Raji (cell line): ENCODE data around the gene SRP54.

Experiments
- POLR2A ChIP-seq: IDR thresholded peaks from 2 replicates; pipeline ENCODE4 v1.6.1; 2011; ENCODE audit warnings: low read depth, low read length, control low read depth; ENCODE audit not compliant: insufficient read depth

Gene SRP54

DNA sequence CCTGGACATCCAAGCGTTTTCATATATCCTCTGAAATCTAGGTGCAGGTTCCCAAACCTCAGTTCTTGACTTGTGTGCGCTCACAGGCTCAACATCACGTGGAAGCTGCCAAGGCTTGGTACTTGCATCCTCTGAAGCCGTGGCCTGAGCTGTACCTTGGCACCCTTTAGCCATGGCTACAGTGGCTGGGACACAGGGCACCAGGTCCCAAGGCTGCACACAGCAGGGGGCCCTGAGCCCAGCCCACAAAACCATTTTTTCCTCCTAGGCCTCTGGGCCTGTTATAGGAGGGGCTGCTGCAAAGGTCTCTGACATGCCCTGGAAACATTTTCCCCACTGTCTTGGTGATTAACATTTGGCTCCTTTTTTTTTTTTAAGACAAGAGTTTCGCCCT lies 51.6 kb downstream of the SRP54 start:
- TF ChIP-seq POLR2A, result no peak

DNA sequence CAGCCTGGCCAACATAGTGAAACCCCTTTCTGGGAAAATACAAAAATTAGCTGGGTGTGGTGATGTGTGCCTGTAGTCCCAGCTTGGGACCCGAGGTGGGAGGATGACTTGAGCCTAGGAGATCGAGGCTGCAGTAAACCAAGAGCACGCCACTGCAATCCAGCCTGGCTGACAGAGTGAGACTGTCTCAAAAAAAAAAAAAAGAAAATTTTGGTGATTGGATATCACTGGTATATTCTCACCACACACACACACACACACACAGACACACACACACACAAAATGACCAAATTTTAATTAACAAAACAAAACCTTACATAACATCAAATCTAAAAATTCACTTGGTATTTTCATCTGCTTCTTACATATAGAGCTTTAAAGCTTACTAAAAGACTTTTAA lies 59.8 kb downstream of the SRP54 start:
- TF ChIP-seq POLR2A, result no peak

DNA sequence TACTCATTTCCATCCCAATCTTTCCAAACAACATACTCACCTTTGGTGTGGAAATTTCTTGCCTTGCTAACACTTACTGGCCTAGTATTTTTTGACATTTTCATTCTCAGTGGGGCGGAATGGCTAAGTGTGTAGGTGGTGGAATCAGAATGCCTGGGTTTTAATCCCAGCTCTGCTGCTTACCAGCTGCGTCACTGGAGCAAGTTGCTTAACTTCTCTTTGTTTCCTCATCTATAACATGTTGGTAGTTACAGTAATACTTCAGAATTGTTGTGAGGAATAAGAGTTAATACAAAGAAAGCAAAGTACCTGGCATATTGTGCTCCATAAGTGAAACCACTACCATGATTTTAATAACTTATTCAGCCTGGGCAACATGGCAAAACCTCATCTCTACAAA lies 60.3 kb downstream of the SRP54 start:
- TF ChIP-seq POLR2A, result no peak

DNA sequence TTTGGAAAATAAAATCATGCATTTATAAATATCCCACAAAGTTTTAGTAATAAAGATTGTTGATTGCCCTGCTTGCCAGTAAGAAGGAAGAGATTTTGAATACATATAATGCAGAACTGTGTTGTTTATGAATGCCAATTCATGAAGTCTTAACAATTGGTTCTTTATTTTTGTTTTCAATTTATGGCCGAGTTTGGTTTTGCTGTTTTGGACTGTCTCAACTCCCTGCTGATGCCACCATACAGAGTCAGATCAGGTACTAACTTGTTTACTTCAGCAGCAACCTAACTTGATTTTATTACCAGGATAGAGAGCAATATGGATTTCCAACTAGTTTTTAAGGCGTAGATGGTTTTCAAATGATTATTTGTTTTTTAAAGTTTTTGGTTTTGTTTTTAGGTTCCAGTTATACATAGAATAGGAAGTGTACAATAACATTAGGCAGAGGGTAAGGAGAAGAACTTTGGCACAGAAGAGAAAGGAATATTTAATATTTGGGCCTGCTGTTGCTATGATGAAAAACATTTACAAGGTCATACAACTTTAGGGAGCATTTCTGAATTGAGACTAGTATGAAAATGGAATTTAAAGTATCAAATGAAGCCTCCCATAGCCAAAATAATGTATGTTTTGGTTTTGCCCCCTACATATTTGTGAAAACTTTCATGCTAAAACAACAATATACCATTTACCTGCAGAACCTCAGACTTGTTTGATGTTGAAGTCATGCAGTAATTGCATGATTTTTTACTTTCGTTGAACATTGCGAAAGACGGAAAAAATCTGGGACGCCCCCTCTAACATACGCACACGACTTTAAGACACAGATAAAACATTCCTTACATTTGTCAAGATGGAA lies 62.4 kb downstream of the SRP54 start:
- TF ChIP-seq POLR2A, result no peak

DNA sequence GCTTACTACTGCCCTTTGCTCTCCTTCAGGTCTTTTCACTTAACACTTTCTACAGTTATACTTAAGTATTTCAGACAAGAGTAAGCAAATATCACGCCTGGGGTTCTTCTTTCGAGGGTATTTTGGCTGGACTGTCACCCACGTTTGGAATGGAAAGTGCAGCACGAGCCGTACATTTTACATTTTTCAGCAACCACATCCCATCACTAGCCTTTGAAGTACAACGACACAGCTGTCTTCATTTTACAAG lies 62.9 kb downstream of the SRP54 start:
- TF ChIP-seq POLR2A, result no peak

DNA sequence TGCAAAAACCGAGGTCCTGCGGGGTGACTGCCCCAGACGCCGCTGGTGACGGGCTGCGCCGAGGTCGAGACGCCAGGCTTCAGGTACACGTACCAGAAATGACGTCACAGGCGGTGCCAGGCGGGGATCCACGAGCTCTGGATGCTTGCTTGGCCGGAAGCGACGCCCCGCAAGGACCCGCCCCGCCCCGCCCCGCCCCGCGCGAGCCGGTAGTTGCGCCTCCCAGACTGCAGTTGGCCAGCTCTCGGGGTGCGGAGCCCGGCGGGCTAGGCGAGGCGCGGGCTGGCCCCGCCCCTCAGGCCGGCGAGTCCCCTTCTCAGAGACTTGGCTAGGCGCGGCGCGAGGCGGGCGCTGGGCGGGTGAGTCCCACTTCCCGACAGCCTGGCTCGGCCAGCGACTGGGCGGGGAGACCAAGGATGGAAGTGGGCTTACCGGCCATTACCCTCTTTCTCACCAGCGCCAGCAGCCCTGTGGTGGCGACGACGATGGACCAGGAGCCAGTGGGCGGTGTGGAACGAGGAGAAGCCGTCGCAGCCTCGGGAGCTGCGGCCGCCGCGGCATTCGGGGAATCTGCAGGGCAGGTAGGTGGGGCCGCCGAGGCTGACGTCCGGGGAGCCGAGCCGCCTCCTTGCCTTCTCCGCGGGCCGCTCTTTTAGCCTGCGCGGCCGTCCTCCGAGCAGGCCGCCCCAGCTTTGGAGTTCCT lies 63.4 kb downstream of the SRP54 start, which contains the start of gene FAM177A1:
Gene FAM177A1, plus strand, starts transcription at position 225 of the 703 bp plus-strand sequence. Its CDS starts 192 bp downstream, at position 417.
- TF ChIP-seq POLR2A, result peak; percentile 92

DNA sequence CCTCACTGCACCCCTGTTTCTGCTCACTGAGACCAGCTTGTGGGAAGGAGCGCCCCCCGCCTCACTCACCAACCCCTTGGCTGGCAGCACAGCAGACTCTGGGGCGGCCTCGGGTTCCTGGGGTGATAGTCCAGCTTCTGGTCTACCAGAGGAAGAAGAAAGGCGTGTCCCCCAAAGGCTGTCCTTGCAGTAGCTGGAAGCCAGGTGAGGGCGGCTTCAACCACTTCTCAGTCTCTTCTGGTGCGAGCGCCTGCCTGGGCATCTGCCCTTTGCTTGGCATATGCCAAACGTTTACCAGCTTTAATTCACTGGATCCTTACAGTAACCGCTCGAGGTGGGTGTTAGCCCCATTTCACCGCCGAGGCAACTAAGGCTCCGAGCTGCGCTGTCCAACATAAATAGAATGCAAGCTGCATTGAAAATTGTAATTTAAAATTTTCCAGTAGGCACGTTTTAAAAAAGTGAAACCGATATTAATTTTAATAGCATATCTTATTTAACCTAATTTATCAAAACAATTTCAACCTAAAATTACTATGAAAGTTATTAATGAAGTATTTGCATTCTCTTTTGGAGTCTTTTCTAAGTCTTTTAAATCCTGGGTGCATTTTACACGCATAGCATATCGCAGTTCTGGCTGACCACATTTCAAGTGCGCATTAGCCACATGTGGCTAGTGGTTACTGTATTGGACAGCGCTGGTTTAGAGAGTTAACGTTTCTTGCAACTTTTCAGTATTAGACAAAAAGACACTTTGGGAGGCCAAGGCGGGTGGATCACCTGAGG lies 64.2 kb downstream of the SRP54 start:
- TF ChIP-seq POLR2A, result no peak

DNA sequence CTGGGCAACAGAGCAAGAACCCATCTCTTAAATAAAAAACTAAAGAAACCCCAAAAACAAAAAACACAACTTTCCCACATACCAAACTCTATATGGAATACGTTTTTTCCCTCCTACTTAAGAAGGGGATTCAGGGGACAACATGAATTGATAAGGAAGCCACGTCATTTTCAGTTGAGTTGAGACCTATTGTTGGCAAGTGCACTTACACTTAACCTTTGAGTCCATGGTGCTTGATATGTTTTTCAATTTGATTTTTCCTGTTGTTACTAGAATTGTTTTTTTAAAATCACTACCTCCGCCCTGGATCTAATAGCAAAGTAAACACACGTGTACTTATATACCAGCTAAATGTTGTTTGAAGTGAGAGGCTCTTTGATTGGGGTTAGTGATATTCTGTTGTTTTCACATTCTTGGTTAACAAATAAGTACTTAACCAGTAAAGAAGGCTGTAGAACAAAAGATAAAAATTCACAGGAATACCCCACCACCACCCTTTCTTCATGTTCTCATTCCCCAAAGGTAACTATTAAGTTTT lies 65.3 kb downstream of the SRP54 start:
- no peak for TF ChIP-seq POLR2A

DNA sequence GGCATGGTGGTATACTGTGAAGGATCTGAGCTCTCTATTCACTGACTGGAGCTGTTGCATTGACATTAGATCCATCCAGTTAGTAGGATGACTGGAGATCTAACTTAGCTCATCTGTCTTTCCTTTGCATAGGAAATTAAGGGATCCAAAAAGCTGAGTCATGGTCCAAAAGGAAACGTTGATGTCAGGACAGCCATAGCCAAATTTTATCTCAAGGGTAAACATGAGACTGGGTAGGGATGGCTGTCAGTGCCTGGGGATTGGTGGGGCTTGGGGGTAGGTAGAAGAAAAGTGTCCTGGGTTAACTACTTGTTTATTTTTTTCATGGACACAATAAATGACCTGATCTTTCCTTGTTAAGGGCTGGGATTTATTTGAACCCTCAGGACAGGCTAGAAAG lies 67.9 kb downstream of the SRP54 start:
- TF ChIP-seq POLR2A, result no peak

DNA sequence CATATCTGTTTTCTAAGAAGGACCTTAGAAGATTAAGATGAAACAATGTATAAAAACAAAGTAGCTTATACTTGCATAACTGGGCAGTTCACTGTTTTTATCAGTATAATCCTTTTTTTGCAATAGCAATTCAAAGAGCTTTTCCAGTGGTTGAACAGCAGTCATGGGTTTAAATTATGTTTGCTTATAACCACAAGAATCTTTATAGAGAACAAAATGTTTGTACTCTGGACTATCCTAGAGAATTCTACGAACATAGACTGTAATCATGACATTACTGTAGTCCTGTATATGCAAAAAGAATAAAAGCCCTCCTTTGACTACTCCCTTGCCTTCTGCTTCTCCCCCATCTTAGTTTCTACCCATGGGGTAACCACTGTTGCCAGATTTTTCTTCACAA lies 69.0 kb downstream of the SRP54 start:
- no peak for TF ChIP-seq POLR2A

DNA sequence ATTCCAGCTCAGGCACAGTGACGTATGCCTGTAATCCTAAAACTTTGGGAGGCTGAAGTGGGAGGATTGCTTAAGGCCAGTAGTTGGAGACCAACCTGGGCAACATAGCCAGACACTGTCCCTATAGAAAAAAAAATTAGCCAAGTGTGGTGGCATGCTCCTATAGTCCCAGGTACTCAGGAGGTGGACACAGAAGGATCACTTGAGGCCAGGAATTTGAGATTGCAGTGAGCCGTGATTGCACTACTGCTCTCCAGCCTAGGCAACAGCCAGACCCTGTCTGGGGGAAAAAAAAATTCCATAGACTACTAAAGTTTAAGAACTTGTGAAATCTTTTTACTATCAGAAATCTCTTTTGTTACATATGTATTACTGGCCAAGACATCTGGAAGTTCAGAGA lies 69.8 kb downstream of the SRP54 start:
- TF ChIP-seq POLR2A, result no peak

DNA sequence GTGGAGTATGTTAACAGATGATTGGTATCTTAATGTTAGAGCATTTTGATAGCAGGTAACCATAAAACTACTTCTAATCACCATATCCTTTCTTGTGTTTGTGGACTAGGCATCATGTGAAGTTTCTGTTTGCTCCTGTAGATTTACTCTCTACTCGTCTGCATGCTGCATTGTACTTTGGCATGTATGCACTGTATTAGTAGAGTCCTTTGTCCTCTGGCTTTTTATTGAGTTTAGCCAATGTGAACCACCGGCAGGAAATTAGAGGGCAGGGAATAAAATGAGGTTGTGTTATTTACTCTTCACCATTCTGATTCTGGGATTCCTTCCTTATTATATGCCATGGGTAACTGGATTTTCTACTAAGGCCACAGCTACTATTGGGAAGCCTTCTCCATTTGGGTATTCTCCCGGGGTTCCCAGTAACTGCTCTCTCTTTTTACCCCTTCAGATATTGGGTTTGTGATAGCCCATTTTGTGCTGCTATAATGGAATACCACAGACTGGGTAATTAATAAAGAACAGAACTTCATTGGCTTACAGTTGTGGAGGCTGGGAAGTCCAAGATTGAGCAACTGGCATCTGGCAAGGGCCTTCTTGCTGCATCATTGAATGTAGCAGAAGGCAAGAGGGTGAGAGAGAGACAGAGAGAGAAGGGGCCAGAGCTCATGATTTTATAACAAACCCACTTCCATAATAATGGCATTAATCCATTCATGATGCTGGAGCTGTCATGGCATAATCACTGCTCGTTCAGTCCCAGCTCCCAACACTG lies 85.6 kb downstream of the SRP54 start:
- TF ChIP-seq POLR2A, result no peak

DNA sequence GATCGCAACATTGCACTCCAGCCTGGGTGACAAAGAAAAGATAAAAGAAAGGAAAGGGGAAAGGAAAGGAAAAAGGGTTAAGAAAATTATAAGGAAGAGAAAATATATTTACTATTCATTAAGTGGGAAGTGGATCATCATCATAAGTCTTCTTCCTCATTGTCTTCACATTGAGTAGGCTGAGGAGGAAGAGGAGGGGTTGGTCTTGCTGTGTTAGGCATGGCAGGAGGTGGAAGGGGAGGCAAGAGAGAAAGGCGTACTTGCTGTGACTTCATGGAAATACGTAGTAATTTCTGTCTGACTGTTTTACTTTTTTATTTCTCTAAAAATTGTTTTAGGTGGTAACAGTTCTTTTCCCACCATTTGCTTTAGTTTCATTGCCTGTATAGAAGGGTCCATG lies 89.4 kb downstream of the SRP54 start:
- no peak for TF ChIP-seq POLR2A

DNA sequence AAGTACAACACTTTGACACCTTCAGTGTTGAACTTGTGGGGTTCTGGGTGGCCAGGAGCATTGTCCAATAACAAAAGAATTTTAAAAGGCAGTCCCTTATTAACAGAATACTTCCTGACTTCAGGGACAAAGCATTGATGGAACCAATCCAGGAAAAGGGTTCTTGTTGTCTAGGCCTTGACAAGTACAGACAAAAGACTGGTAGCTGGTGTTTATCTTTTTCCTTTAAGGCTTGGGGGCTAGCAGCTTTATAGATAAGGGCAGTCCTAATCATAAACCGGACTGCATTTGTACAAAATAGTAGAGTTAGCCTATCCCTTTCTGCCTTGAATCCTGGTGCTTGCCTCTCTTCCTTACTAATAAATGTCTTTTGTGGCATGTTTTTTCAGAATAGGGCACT lies 90.7 kb downstream of the SRP54 start:
- TF ChIP-seq POLR2A, result no peak

DNA sequence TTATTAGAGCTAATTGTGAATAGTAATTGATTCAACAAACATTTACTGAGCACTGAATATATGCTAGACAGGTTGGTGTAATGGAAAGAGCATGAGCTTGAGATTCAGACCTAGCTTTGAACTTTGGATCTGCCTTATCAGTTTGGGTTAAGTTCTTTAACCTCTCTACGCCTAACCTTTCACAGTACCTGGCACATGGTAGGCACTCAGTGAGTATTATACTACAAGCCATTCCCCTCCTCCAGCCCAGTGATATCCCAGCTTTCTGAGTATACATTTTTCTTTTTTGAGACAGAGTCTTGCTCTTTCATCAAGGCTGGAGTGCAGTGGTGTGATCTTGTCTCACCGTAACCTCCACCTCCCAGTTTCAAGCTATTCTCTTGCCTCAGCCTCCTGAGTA lies 95.3 kb downstream of the SRP54 start:
- TF ChIP-seq POLR2A, result no peak
